SKM-1 (cell line): ENCODE data around the gene OR5B12.
"Not testable (repeated sequence)": the region's sequence is repeated elsewhere in the genome, so short reads cannot be mapped to it uniquely, and the experiment has no call there.

ENCODE experiments used
- DNase-seq: peaks from one replicate; lab custom pipeline; 2025; ENCODE audit not compliant: unreplicated experiment; lab: John Stamatoyannopoulos, UW

OR5B12 gene

GRCh38 chr11:58442136-58442535 lies at the start of gene OR5B12:
TSS of gene OR5B12 (minus strand) at chr11:58442236. CDS start at chr11:58440151, 2,085 bp downstream.
- DNase-seq, result no peak

- DNase-seq, result no peak
These were observed 48.8 kb upstream of the OR5B12 start for GRCh38 chr11:58490827-58491226.

GRCh38 chr11:58487170-58487569 lies 45.1 kb upstream of the OR5B12 start:
- no peak for DNase-seq

- no peak for DNase-seq
These were observed 43.9 kb upstream of the OR5B12 start for GRCh38 chr11:58485961-58486360.

GRCh38 chr11:58471892-58472291 lies 29.9 kb upstream of the OR5B12 start:
- DNase-seq, result no peak

- DNase-seq, result no peak
These were observed 24.3 kb upstream of the OR5B12 start for GRCh38 chr11:58466293-58466692.

GRCh38 chr11:58465690-58466089 lies 23.7 kb upstream of the OR5B12 start:
- no peak for DNase-seq

- DNase-seq, result no peak
These were observed 9.5 kb upstream of the OR5B12 start for GRCh38 chr11:58451585-58451984.

- no peak for DNase-seq
These were observed 4.3 kb upstream of the OR5B12 start for GRCh38 chr11:58446294-58446693.

GRCh38 chr11:58444300-58444699 lies 2.3 kb upstream of the OR5B12 start:
- no peak for DNase-seq

- DNase-seq, result no peak
These were observed 3.5 kb downstream of the OR5B12 start for GRCh38 chr11:58438486-58438885.

- DNase-seq, result no peak
These were observed 7.8 kb downstream of the OR5B12 start for GRCh38 chr11:58434217-58434616.

GRCh38 chr11:58433638-58434203 lies 8.3 kb downstream of the OR5B12 start:
- no peak for DNase-seq

GRCh38 chr11:58429273-58429672 lies 12.8 kb downstream of the OR5B12 start:
- no peak for DNase-seq

GRCh38 chr11:58428021-58428420 lies 14.0 kb downstream of the OR5B12 start, which contains the start of gene OR5B2:
TSS of gene OR5B2 (minus strand) at chr11:58428121. CDS start at chr11:58423261, 4,860 bp downstream.
- DNase-seq, result no peak

- no peak for DNase-seq
These were observed 35.3 kb downstream of the OR5B12 start, which contains the start of gene OR5B3 for GRCh38 chr11:58406774-58407173. TSS of gene OR5B3 (minus strand) at chr11:58406874. CDS start at chr11:58403409, 3,465 bp downstream.

GRCh38 chr11:58399622-58400021 lies 42.4 kb downstream of the OR5B12 start:
- DNase-seq, result not testable (repeated sequence)

GRCh38 chr11:58395581-58395980 lies 46.5 kb downstream of the OR5B12 start:
- no peak for DNase-seq

GRCh38 chr11:58394195-58394594 lies 47.8 kb downstream of the OR5B12 start:
- no peak for DNase-seq

GRCh38 chr11:58392746-58393145 lies 49.3 kb downstream of the OR5B12 start:
- DNase-seq, result no peak

GRCh38 chr11:58391879-58392278 lies 50.2 kb downstream of the OR5B12 start:
- no peak for DNase-seq

GRCh38 chr11:58390551-58391063 lies 51.4 kb downstream of the OR5B12 start:
- DNase-seq, result no peak
